Daoy (cell line): Measurements from ENCODE around the gene ALK. TPM values are rescaled to one million over a fixed set of nuclear protein-coding genes. Genes with fewer than 3 reads are reported as not detected.

Experiments
- DNase-seq: peaks from one replicate; pipeline ENCODE4 v3.0.0-alpha.2; 2015; ENCODE audit warnings: low read depth
- total RNA-seq: library from RNA; depleted of rRNA; stranded (reverse); fragments of >200 nt; shearing (Covaris generic); gene quantifications from 2 replicates; pipeline ENCODE4 v1.2.3, GENCODE V29; 2014

Gene ALK
- total RNA-seq, 1 experiment from 2014 or later: 0.11 TPM

DNA sequence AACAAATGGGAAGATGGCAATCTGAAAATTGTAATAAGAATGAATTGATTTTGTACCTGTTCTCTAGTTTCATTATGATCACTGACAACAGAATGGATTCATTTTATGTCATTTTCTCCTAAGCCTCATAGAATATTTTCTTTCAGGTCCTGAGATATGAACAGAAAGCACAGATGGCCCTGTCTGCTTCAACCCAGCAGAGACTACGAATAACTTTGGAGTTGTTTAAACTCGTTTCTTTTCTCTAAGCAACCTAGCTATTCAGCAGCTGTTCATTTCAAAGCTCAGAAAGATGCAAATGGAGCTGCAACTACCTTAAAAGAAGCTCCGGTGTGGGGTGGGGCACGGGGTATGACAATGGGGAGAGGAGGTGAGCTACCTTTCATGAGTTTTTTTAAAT, 124.9 kb downstream of the ALK start:
- no peak for DNase-seq

DNA sequence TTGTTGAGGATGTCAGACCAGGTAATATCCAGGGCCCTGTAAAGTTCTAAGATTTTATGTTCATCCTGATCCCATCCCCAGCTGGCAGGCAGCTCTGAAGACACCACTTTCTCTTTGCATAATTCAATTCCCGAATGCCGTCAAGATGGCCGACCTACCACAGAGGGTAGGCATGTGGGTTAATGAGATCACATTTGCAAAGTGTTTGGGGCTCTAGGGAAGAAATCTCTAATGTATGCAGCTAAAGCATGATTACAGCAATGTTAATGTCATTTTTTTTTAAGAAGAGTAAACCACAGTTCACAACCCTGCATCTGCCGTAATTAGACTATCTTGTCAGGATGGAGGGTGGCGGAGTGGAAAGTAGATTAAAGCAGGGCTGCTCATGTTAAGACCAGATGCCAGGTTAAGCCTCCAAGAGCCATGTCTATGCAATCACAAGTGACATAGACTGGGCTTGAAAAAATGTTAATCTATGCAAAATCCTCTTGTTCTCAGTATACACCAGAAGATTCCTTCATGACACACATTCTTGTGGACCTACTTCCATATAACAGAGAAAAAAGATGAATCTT, 131.4 kb downstream of the ALK start:
- no peak for DNase-seq

DNA sequence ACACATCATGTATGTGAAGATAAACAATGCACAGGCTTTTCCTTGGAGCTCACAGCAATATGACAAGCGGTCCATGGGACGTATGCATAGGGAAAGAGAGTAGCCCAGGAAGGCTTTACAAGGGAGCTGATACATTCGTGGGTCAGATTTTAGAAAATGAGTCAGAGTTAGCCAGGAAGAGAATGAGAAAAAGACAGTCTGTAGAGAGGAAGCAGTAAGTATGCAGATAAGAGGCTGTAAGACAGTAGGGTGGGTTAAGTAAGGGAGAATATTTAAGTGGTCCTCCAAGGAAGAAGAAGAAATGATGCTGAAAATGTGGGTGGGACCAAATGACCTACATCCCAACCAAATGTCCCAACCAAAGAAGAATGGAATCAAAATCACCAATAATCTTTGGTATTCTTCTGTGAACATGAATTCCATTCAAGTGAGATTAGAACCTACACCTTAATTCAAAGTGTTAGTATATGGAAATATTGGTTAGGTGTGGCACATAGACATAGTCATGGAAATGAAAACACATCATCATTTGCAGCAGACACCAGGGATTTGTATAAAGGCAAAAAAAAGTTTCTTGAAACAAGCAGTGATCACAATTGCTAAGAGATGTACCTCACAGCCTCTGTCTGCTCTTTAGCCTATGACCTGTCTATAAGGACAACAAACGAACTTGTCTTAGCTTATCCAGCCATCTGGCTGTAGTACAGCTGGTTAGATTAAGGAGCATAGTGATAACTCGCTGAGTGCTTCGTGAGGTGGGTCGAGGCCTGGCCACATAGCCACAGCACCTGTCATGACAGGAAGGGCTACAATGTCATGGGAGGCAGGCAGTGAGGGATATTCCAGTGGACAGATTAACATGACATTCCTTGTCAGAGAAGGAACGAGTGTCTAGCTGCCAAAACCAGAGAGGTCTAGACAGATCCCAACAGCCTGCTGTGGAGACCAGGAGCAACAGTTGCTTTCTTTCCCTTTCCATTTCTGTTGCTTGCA, 133.6 kb downstream of the ALK start:
- DNase-seq: no peak

DNA sequence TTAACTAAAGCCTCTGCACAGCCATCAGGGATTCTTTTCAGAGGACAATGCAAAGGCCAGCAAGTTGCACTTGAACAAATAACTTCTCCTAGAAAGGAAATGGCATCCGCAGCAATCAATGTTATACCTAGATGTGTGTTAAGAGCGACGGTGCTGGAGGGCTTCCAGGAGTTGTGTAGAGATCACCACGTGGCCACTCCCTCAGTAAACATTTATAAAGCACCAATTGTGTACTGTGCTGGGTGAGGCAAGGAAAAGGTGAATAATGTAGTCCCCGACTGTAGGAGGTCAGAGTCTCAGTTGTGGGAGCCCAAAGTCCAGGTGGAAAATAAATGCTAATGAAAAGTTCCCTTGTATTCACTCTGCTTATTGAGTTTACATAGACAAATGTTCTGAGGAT, 135.0 kb downstream of the ALK start:
- DNase-seq: no peak

DNA sequence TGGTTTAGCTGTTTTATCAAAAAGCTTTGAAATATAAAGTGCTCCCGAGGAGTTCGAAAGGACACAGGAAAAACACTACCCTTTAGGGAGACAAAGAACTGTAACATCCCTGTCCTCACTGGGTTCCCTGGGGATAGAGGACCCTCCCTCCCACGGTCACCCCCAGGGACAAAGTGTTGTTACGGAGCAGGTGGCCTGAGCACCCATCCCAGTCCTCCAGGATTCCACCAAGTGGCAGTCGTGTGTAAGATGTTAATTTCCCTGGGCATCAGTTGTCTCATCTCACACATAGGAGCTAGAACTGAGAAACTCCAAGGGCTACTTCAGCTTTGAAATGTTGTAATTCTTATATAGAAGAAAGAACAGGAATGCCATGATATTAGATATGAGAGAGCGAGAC, 137.7 kb downstream of the ALK start:
- DNase-seq: no peak

DNA sequence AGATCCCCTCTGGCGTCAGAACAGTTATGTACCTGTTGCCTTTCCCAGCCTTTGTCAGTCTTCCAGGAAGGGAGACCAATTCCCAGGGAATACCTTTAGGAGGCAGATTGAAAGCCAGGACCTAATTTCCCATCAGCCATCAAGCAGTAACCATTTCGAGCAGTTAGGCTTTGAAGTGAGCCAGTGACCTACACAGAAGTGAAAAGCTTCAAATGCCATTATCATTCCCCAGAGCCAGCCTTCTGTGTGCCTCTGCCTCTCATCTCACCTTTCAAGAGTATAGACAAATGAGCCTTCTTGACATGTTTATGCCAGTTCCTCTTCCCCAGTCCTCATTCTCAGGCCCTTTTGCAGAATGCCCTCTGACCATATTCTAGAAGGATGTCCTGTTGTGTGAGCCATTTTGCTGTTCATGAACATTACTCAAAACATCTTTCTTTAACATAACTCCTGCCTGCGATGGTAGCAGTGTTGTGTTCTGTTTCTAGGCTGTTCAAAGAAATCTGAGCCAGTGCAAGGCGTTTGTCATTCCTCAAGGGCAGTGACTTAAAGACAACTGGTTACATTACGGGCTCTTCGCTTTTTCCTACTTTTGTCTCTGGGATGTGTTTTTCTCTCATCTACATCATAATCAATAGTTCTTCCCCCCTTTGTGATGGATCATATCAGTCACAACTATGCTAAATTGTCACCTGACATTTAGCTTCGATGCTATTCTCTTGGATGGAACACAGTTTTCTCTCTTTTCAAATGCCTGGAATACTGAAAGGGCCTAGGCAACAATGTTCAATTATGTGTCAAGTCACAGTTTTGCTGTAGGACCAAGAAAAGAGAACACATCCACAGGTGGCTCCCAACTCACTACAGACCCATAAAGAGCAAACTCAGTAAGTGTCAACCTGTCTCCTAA, 138.6 kb downstream of the ALK start:
- no peak for DNase-seq

DNA sequence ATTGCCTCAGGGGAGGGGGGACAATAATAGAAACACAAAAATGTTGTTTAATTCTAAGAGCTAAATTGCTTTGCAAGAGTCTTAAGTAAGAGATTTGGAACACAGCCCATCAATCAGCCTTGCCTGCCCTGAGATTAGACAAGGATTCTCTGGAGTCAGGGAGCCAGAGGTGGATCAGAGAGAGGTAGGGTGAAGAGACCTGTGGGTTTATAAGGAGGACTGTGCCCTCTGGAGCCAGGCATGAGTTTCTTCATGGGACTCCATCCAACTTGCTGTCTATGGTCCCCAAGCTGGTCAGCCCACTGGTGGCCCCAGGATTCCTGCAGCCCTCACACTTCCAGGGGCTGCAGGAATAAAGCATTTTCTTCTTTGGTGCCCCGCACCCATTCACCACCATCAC, 139.3 kb downstream of the ALK start:
- no peak for DNase-seq

DNA sequence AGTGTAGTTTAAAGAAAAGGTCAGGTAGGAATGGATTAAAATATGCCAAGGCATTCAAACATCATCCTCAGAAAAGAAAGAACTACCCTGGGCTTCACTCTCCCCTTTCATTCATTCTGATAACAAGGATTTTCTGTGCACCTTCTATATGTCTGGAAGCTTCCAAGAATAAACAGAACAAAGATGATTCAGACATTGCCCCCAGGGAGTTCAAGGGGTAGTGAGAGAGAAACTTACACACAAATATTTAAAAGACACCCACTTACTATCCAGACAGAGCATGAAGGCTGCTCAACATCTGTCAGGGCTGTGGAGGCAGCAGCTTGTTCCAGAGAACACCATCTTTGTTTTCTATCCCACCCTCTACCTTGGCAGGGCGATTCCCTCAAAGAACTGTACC, 140.5 kb downstream of the ALK start:
- no peak for DNase-seq

DNA sequence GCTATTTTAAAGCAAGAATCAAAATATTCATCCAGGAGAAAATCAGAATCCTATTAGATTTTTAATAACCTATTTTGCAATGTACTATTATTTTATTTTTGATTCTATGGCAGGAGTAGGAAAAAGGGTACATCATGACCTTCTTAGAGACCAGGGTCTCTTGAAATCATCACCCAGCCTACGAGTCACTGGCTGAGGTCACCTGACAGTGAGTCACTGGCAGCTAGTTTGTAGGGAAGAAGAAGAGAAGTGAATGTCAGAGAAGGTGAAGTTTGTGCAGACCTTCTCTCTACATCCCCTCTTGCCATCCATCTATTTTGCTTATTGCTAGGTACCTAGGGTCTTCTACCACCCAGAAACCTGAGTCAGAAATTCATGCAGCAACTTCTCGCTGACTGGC, 144.2 kb downstream of the ALK start:
- no peak for DNase-seq

DNA sequence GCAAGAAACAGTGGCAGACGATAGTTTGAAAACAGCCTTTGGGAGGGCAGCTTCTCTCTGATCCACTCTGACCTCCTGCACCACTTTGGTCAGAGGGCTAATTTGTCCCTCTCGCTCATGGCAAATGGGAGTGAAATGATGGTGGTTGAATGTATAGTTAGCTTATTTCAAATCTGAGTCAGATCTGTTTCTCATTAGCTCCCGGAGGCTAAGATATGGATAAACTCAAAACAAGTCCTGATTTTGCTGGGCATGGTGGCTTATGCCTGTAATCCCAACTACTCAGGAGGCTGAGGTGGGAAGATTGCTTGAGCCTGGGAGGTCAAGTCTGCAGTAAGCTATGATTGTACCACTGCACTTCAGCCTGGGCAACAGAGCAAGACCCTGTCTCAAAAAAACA, 145.0 kb downstream of the ALK start:
- DNase-seq: no peak

DNA sequence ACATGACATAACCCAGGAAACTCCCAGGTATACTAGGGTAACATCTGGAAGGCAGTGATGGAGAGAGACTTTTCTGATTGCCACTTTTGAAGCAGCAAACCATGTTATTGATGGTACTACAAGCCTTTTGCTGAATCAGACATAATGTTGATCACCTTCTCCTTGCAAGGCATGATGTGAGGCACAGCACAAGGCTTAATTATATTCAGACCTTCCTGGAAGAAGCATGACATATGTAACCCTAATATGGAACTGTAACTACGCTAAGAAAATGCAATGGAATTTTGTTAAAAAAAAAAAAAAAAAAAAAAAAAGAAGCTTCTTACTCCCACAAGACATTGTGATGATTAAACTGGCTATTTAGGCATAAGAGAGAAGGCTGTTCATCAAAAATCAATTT, 145.4 kb downstream of the ALK start:
- no peak for DNase-seq

DNA sequence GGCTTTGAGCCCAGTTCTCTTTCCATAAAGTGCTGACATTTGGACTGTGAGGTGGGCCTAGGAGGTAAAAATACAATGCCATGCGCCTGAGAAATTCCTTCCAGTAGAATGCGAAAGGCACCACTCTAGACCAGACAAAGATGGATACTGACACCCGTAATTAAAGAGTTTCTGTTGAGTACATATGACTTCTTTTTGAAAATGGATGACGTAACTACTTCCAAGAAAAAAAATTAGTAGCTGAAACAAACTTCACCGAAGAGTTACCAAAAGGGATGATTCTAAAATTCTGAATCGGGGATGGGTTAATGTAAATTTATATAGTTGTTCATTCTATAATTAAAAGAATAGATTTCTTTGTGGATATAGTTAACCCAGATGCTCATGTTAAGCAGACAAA, 146.8 kb downstream of the ALK start:
- DNase-seq: no peak

DNA sequence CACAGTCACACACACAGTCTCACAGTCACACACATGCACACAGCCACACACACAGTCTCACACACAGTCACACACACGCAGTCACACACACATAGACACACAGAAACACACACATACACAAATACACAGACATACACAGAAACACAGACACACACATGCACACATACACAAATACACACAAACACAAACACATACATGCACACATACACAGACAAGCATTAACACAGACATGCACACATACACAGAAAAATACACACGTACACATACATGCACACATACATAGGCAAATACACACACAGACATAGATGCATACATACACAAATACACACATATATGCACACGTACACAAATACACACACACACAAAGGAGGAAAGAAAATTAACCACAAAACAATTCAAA, 150.5 kb downstream of the ALK start:
- DNase-seq: no peak

DNA sequence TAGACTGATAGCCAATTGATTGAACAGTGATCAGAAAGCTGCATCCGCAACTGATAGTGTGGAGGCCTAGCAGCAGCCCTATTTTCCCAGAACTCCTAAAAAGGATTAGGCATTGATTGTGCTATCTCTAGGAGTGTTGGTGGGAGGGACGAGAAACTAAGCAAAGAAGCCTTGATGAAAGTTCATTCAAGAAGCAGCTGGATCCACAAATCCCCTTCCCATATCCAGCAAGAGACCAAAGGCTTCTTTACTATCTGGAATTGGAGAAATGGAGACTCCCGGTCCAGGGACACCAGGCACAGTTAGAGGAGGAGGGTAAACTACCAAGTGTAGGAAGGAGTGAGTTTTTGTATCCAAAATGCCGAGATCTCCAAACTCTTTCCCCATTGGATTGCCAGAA, 151.5 kb downstream of the ALK start:
- no peak for DNase-seq

DNA sequence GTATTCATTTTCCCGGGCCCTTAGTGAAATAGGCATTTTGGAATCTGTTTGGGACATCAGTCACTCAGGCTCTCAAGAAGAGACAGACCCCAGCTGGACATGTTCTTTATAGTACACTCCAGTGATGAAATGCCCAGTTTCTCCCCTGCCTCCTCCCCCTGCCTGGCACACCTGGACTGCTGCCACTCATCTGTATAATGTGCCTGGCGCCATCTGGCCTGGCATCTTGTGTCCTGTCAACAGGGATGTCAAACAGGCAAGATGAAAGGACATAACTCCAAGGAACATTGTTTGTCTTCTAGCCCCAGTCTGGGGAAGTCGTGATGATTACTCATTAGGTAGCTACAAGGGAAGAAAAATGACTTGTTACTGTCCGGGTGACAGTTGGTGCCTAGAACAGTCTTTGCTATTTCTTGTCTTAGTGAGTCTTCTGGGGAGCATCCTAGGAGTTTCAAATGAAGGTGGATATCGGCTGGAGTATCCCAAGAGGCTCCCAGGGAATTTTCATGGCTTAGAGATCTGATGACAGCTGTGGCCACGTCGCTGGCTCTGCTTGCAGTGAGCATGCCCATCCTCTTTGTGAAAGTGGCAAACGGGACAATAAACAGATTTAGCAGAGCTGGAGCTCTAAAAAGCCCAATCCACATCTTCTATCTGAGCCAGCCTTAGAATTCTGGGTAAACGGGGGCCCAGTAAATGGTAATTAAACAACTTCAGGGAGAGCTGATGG, 153.6 kb downstream of the ALK start:
- DNase-seq: no peak

DNA sequence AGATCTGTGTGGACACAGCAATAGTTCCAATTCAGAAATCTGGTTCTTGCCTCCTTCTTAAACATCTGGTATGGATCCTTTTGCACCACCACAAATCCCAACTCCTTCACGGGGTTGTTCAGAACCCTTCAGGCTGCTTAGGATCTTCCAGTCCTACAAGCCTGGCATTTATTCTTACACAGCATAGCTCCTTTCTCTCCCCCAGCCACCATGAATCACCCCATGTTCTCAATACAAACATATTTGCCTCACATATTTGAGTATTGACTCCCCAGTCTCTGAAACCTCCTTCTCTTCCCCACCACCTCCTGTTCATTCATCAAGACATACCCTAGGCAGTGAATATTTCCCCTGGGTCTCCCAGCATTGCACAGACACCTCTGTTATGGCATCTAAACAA, 155.2 kb downstream of the ALK start:
- DNase-seq: peak; percentile 25

DNA sequence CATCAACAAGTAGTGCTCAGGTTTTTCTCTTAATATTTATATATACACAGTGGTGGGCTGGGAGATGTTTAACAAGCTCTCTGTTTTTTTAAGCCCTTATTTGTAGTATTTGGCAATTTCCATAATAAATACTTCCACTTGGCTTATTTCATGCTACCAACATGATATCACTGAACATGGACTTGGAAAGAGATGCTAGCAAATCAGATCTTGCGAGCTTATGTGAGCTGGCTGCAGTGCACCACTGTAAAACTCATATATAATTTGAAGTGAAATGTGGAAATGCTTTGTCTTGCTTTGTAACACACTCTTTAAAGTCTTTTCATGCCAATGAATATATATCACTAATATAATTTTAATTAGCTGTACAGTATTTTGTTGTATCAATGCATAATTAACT, 155.7 kb downstream of the ALK start:
- no peak for DNase-seq

DNA sequence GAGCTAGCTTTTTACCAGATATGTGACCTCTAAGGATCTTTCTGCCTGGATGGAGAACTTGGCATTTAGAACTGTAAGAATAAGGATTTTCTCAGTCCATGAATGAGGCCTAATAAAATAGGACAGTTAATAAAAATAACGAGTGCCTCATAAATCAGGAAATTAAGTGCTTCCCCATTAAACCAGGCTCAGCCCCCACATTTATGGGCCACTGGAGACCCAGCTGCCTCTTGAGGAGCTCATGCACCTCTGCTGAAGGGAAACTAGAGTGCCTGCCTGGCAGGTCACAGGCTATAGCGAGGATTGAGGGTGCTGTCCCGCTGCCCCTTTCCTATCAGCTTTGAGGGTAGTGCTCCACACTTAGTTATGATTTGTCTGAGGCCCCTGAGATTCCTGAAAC, 158.0 kb downstream of the ALK start:
- no peak for DNase-seq

DNA sequence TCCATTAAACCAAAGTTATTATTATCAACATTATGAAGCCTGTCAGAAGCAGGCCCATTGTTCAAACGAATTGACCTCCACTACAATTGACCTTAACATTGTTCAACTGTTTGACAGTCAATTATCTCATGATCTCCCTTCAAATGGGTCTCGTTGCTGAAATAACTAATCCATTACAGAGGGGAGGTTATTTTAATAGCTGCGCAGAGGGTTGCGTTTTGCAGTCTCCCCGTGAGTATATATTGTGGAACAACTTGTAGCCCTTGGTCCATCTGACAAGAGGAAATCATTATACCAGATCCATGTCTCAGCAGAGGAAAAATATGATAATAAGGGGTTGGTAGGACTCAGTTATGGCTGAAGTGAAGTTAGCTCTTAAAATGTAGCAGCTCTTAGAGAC, 159.1 kb downstream of the ALK start:
- no peak for DNase-seq

DNA sequence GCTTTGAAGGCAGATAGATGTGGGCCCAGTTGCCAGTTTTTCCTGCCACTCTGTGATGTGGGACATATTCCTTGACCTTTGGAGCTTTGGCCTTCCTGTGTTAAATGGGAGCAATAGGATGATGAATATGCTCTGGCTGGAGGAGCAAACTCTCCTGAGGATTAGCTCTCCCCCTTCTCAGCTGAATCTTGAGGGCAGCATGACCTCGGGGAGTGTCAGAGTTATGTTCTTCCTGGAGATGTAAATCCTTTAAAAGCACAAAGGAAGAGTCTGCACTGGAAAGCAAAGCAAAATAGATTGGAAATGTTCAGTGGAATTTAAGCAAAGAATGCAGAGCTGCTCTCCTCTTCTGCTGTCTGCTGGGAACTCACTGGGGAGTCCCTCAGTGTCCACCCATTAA, 160.1 kb downstream of the ALK start:
- no peak for DNase-seq

DNA sequence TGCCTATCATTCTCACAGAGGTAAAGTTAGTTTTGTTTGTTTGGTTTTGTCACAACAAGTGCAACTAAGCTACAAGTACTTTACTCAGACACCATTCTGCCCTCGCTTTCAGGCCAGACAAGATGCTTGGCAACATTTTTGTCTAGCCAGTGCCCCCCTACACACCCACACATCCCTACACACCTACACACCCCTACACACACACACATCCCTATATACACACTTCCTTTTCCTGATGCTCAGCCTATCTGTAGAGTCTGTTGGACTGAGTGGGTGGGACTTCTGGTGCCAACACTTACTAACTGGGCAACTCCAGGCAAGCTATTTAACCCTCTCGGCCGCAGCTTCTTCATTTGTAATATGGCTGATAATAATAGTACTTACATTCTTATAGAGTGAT, 161.4 kb downstream of the ALK start:
- no peak for DNase-seq

DNA sequence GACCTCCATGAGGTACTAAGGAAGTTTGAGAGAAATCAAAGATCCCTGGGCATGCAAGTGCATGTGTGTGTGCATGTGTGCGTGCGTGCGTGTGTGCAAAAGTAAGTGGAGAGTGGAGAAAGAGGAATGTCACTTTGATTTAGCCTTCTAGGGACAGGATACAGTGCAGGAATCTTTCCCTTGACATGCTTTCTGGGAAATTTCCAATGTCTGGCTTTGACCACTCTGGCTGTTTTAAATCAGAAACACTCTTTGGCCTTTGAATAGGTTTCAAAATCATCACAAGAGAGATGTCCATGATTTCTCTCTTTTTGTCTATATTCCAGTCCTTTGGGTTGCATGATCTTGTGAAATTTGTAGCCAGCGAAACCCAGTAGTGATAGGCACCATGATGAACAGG, 162.0 kb downstream of the ALK start:
- no peak for DNase-seq
